ENCODE data around the gene C6orf62.

Gene C6orf62

GRCh38 chr6:24655215-24655614 lies 63.7 kb downstream of the C6orf62 start:
- H3K27me3 Mint-ChIP-seq, result no peaks in the 10 kb centered on the region
- ATAC-seq (no peak), DNase-seq (no peak)
- no peak overlapping the region for H3K4me3 Mint-ChIP-seq
- H3K9me3 Mint-ChIP-seq, result no peaks in the 10 kb centered on the region
- H3K4me1 Mint-ChIP-seq, result peaks cover 29% of the 10 kb centered on the region
- peak overlapping the region in 1 of 2 donors; percentile 17 for H3K27ac Mint-ChIP-seq

Data from stimulated activated naive CD8-positive, alpha-beta T cell treated with anti-CD3 and anti-CD28 coated beads, Interleukin-15, amount 100 ng/mL, for 72 hours (primary cell).